ENCODE results near the gene TMEM119.

GRCh38 chr12:108614041-108614440 lies 16.2 kb upstream of the TMEM119 start:
- TF ChIP-seq EZH2phosphoT487 (IDR thresholded peaks at IDR 0.05; ENCODE audit: insufficient read depth, low read depth) (no peak), EZH2 (IDR thresholded peaks at IDR 0.05; ENCODE audit: insufficient read depth, poor library complexity, severe bottlenecking) (no peak)

Measured in GM23248 (cell line).